ENCODE results near the gene HSPBP1. TPM values are rescaled to one million over a fixed set of nuclear protein-coding genes. Genes with fewer than 3 reads are reported as not detected.

Gene HSPBP1
- total and polyA plus RNA-seq, 4 donors: 9.4 to 31.6 (median 13.5) TPM

GRCh38 chr19:55309448-55309847 lies 29.5 kb upstream of the HSPBP1 start:
- Histone ChIP-seq H3K4me3 (ENCODE audit: low read depth in 1 of 3, low read length in 3 of 3) (no peak overlapping the region), H3K27ac (ENCODE audit: low read depth in 1 of 2, low read length in 2 of 2) (no peak overlapping the region), H3K27me3 (ENCODE audit: control insufficient read depth in 4 of 4, insufficient read depth in 4 of 4, low read length in 3 of 4) (peaks cover 0 to 4% (median 0%) of the 10 kb centered on the region in 4 donors), H3K36me3 (ENCODE audit: control insufficient read depth in 4 of 4, insufficient read depth in 3 of 4, low read depth in 1 of 4, low read length in 3 of 4) (no peaks in the 10 kb centered on the region), H3K4me1 (ENCODE audit: control insufficient read depth in 4 of 4, insufficient read depth in 4 of 4, low read length in 3 of 4) (no peaks in the 10 kb centered on the region), H3K9me3 (ENCODE audit: control insufficient read depth in 4 of 4, low read length in 3 of 4) (no peaks in the 10 kb centered on the region), H3K9ac (ENCODE audit: low read depth in 1 of 2, low read length in 2 of 2) (no peak overlapping the region)
- WGBS: 90% methylated on average over 5 of the region's 5 CpGs
- TF ChIP-seq, protein P1, sequence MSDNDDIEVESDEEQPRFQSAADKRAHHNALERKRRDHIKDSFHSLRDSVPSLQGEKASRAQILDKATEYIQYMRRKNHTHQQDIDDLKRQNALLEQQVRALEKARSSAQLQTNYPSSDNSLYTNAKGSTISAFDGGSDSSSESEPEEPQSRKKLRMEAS (IDR thresholded peaks at IDR 0.05): no peak
- TF ChIP-seq RAD21 (IDR thresholded peaks at IDR 0.05) (no peak), RXRA (IDR thresholded peaks at IDR 0.05) (no peak), REST (IDR thresholded peaks at IDR 0.05) (no peak), ZBTB33 (IDR thresholded peaks at IDR 0.05) (no peak), TAF1 (conservative IDR thresholded peaks at IDR 0.05) (no peak), NR2F2 (IDR thresholded peaks at IDR 0.05) (no peak), SP1 (IDR thresholded peaks at IDR 0.05) (no peak), YY1 (IDR thresholded peaks at IDR 0.05) (no peak), JUND (IDR thresholded peaks at IDR 0.05) (no peak), HNF4A (conservative IDR thresholded peaks at IDR 0.05) (no peak), GABPA (IDR thresholded peaks at IDR 0.05 in 1 of 2, conservative IDR thresholded peaks at IDR 0.05 in 1 of 2) (no peak)
- TF ChIP-seq, protein P2, sequence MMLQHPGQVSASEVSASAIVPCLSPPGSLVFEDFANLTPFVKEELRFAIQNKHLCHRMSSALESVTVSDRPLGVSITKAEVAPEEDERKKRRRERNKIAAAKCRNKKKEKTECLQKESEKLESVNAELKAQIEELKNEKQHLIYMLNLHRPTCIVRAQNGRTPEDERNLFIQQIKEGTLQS (IDR thresholded peaks at IDR 0.05): no peak
- TF ChIP-seq, protein P3, sequence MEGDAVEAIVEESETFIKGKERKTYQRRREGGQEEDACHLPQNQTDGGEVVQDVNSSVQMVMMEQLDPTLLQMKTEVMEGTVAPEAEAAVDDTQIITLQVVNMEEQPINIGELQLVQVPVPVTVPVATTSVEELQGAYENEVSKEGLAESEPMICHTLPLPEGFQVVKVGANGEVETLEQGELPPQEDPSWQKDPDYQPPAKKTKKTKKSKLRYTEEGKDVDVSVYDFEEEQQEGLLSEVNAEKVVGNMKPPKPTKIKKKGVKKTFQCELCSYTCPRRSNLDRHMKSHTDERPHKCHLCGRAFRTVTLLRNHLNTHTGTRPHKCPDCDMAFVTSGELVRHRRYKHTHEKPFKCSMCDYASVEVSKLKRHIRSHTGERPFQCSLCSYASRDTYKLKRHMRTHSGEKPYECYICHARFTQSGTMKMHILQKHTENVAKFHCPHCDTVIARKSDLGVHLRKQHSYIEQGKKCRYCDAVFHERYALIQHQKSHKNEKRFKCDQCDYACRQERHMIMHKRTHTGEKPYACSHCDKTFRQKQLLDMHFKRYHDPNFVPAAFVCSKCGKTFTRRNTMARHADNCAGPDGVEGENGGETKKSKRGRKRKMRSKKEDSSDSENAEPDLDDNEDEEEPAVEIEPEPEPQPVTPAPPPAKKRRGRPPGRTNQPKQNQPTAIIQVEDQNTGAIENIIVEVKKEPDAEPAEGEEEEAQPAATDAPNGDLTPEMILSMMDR (IDR thresholded peaks at IDR 0.05; ENCODE audit: low read depth, low read length, missing input control): no peak
- DNase-seq (ENCODE audit: low spot score): no peak

- Histone ChIP-seq H3K9me3 (ENCODE audit: control insufficient read depth in 4 of 4, low read length in 3 of 4) (no peaks in the 10 kb centered on the region), H3K9ac (ENCODE audit: low read depth in 1 of 2, low read length in 2 of 2) (no peak overlapping the region), H3K36me3 (ENCODE audit: control insufficient read depth in 4 of 4, insufficient read depth in 3 of 4, low read depth in 1 of 4, low read length in 3 of 4) (no peaks in the 10 kb centered on the region), H3K27ac (ENCODE audit: low read depth in 1 of 2, low read length in 2 of 2) (no peak overlapping the region), H3K4me1 (ENCODE audit: control insufficient read depth in 4 of 4, insufficient read depth in 4 of 4, low read length in 3 of 4) (no peaks in the 10 kb centered on the region), H3K4me3 (ENCODE audit: low read depth in 1 of 3, low read length in 3 of 3) (no peak overlapping the region), H3K27me3 (ENCODE audit: control insufficient read depth in 4 of 4, insufficient read depth in 4 of 4, low read length in 3 of 4) (peaks cover 0 to 4% (median 0%) of the 10 kb centered on the region in 4 donors)
- 92% methylated on average over 11 of the region's 11 CpGs for WGBS
- no peak for TF ChIP-seq HNF4A (conservative IDR thresholded peaks at IDR 0.05)
- no peak for TF ChIP-seq REST (IDR thresholded peaks at IDR 0.05)
- no peak for TF ChIP-seq TAF1 (conservative IDR thresholded peaks at IDR 0.05)
- TF ChIP-seq SP1 (IDR thresholded peaks at IDR 0.05): no peak
- no peak for TF ChIP-seq EGR1 (IDR thresholded peaks at IDR 0.05; ENCODE audit: low read depth in 2 of 2)
- no peak for TF ChIP-seq FOXA2 (IDR thresholded peaks at IDR 0.05)
- TF ChIP-seq HNF4G (IDR thresholded peaks at IDR 0.05): no peak
- TF ChIP-seq, protein P3 (IDR thresholded peaks at IDR 0.05; ENCODE audit: low read depth, low read length, missing input control): no peak
- no peak for TF ChIP-seq RAD21 (IDR thresholded peaks at IDR 0.05)
- TF ChIP-seq FOXA1 (IDR thresholded peaks at IDR 0.05): no peak
- no peak for DNase-seq (ENCODE audit: low spot score)
These were observed 28.4 kb upstream of the HSPBP1 start for GRCh38 chr19:55308281-55308680.
